ENCODE data around the gene PATJ. TPM values are rescaled to one million over a fixed set of nuclear protein-coding genes. Genes with fewer than 3 reads are reported as not detected.
"Not testable (repeated sequence)": the region's sequence is repeated elsewhere in the genome, so short reads cannot be mapped to it uniquely, and the experiment has no call there.

The PATJ gene
- total RNA-seq, 2 donors from 2014 or later: 68.8 to 95.2 TPM

- DNase-seq (no peak), ATAC-seq (no peak)
- intact Hi-C loops (cut with DNase I, micrococcal nuclease): no loop called here
Observed at GRCh38 chr1:61914823-61915482, 172.7 kb downstream of the PATJ start.

GRCh38 chr1:61921435-61921834, 179.2 kb downstream of the PATJ start:
- no peak for ATAC-seq
- no peak for DNase-seq
- intact Hi-C loops (cut with DNase I, micrococcal nuclease): no loop called here

- no peak for DNase-seq
- no peak for ATAC-seq
- intact Hi-C loops (cut with DNase I, micrococcal nuclease): no loop called here
Observed at GRCh38 chr1:61922950-61923480, 180.7 kb downstream of the PATJ start.

DNA sequence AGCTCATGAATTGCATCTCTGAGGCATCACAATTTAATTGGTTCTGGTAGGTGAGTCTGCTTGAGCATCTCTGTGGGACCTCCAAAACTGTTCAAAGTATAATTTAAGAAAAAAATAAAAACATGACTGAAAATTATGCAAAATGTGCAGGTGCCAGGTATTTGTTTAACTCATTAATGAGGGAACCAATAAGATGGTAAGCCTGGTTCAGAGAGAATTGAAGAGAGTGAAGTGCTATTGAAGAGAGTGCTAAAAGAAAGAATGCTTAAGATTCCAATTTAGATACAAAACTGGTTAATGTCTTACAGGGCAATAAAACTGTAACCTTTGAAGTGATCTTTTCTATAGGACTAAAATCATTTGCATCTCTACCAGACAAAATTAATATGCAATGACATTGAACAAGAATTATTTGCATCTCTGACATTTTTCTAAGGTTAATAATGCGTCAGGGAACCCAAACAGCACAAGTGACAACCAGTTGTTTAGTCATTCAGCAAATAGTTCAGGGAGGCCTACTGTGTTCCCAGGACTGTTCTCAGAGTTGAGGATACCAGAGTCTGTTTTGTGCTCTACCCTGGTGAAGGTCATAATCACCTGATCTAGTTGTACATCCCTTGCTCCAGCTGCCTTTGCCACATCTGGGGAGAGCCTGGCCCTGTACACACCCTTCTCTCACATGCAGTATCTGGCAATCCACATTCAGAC, 183.5 kb downstream of the PATJ start:
- intact Hi-C loops (cut with DNase I, micrococcal nuclease): no loop called here
- peak; percentile 45 for ATAC-seq
- DNase-seq: no peak

DNA sequence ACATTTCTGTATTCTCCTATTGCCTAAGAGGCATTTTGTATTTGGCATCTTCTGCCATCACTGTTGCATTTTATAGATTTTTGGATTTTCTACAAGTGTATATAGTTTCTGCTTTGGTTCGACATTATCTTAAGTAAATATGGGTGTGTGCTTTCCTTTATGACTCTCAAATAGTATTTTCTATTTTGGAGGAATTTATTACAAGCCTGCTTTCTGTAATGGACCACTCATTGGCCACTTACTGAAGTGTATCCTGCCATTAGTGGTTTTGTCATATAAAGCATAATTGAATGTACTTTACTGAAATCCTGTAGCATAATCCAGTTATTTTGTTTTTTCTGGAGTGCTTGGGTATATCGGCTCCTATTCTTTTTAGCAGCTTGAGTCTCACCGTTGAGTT, 184.3 kb downstream of the PATJ start:
- DNase-seq: no peak
- intact Hi-C loops (cut with DNase I, micrococcal nuclease): no loop called here
- peak; percentile 25 for ATAC-seq

DNA sequence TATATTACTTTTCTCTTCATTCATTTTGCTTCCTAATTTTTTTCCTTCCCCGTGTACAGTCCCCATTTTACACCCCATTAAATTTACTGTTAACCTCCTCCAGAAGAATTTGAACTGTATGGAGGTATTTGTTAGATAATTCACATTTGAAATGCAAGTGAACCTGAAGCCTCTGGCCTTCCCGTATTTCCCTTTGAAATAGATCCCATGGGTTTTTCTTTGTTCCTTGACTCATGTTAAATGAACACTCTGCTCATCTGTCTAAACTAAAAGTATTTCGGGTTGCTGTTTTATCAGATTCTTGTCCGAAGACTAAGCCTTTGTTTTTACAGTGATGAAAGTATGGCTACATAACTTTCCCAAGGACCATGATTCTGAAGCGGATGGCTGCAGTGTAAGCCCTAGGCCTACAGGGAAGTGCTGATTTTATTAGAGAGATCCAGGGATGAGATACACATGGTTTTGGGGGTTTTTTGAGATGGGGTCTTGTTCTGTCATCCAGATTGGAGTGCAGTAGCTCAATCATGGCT, 187.9 kb downstream of the PATJ start:
- DNase-seq (no peak), ATAC-seq (no peak)
- intact Hi-C loops (cut with DNase I, micrococcal nuclease): no loop called here

GRCh38 chr1:61931587-61932279, 189.5 kb downstream of the PATJ start:
- intact Hi-C loops (cut with DNase I, micrococcal nuclease): no loop called here
- DNase-seq (no peak), ATAC-seq (no peak)

GRCh38 chr1:61935516-61935915, 193.2 kb downstream of the PATJ start:
- no peak for ATAC-seq
- intact Hi-C loops (cut with DNase I, micrococcal nuclease): no loop called here
- no peak for DNase-seq

DNA sequence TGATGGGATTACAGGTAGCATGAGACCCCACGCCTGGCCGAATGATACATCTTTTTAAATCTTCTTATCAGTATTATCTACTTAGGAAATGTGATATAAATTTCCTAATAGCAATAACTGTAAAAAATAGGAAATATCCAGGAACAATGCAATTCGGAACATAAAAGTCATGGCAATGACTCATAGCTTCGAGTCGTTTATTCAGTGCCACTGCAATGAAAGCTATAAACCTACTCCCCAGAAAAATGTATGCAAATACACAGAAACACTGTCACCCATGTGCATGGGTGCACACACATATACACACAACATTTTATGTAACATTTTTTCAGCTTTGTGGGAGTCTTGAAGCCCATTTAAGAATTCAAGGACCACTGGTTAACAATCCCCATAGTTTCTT, 194.6 kb downstream of the PATJ start:
- no peak for ATAC-seq
- intact Hi-C loops (cut with DNase I, micrococcal nuclease): no loop called here
- DNase-seq: no peak

GRCh38 chr1:61941794-61942193, 199.5 kb downstream of the PATJ start:
- intact Hi-C loops (cut with DNase I, micrococcal nuclease): no loop called here
- ATAC-seq (no peak), DNase-seq (no peak)

GRCh38 chr1:61942856-61943255, 200.6 kb downstream of the PATJ start:
- intact Hi-C loops (cut with DNase I, micrococcal nuclease): no loop called here
- ATAC-seq (no peak), DNase-seq (no peak)

DNA sequence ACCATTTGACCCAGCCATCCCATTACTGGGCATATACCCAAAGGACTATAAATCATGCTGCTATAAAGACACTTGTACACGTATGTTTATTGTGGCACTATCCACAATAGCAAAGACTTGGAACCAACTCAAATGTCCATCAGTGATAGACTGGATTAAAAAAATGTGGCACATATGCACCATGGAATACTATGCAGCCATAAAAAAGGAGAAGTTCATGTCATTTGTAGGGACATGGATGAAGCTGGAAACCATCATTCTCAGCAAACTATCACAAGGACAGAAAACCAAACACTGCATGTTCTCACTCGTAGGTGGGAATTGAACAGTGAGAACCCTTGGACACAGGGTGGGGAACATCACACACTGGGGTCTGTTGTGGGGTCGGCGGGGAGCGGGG, 206.4 kb downstream of the PATJ start:
- intact Hi-C loops (cut with DNase I, micrococcal nuclease); ATAC-seq; DNase-seq: not testable (repeated sequence)

DNA sequence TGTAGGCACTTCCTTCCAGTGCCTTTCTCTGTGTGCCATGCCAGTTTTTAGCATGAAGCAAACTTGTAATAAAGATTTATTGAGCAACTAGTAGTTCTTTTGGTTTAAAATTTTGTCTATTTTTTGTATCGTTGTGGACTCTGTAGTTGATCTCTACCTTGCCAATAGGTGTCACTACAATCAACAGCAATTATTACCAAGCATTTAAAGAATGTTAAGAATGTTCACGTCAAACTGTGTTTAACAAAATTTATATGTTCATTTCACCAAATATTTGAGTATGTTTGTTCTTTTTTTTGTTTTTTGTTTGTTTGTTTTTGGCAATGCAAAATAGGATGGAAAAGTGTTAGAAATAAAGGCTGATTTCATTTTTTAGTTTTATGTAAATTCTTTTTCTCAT, 208.1 kb downstream of the PATJ start:
- DNase-seq (no peak), ATAC-seq (no peak)
- intact Hi-C loops (cut with DNase I, micrococcal nuclease): no loop called here

GRCh38 chr1:61951731-61952580, 209.7 kb downstream of the PATJ start:
- DNase-seq (no peak), ATAC-seq (no peak)
- intact Hi-C loops (cut with DNase I, micrococcal nuclease): no loop called here

GRCh38 chr1:61952675-61953074, 210.4 kb downstream of the PATJ start:
- no peak for ATAC-seq
- intact Hi-C loops (cut with DNase I, micrococcal nuclease): no loop called here

GRCh38 chr1:61953076-61953789, 211.0 kb downstream of the PATJ start:
- no peak for DNase-seq
- ATAC-seq: no peak
- intact Hi-C loops (cut with DNase I, micrococcal nuclease): no loop called here

More at GRCh38 chr1:61952675-61953074, 210.4 kb downstream of the PATJ start:
- no peak for DNase-seq

GRCh38 chr1:61953790-61954150, 211.5 kb downstream of the PATJ start:
- intact Hi-C loops (cut with DNase I, micrococcal nuclease): no loop called here
- no peak for ATAC-seq
- no peak for DNase-seq

- intact Hi-C loops (cut with DNase I, micrococcal nuclease): no loop called here
- no peak for ATAC-seq
- DNase-seq: no peak
Observed at GRCh38 chr1:61955261-61955660, 213.0 kb downstream of the PATJ start.

All from left colon (tissue), 2 donors.